Measurements from ENCODE around the gene COL6A3.

GRCh38 chr2:237280939-237281338 is 133.0 kb downstream of the COL6A3 start:
- TF ChIP-seq CTCF (IDR thresholded peaks at IDR 0.05) (no peak), EP300 (IDR thresholded peaks at IDR 0.05) (no peak)

All from sigmoid colon (tissue), 4 donors.